Measurements from ENCODE around the gene CPA5. TPM values are rescaled to one million over a fixed set of nuclear protein-coding genes. Genes with fewer than 3 reads are reported as not detected.

CPA5 gene
- polyA plus RNA-seq, 3 donors = not detected

DNA sequence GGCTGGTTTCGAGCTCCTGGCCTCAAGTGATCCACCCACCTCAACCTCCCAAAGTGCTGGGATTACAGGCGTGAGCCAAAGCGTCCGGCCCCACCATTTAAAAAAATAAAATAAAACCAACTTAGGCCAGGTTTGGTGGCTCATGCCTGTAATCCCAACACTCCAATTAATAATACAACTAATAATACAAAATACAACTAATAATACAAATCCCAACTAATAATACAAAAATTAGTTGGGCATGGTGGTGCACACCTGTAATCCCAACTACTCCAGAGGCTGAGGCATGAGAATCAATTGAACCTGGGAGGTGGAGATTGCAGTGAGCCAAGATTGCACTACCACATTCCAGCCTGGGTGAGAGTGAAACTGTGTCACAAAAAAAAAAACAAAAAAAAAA, 68.6 kb downstream of the CPA5 start:
- H3K4me1 ChIP-seq (ENCODE audit: control insufficient read depth in 1 of 2, insufficient read depth in 2 of 2, low read length in 2 of 2) = peaks cover 3 to 8% of the 10 kb centered on the region in 2 donors
- H3K27ac Mint-ChIP-seq = no peak overlapping the region
- no peaks in the 10 kb centered on the region for H3K9me3 ChIP-seq (replicated peaks in 1 of 2; ENCODE audit: control insufficient read depth in 1 of 2, insufficient read depth in 1 of 2, low read length in 2 of 2)
- no peaks in the 10 kb centered on the region for H3K79me2 ChIP-seq (ENCODE audit: insufficient read depth, low read length)
- H3K36me3 ChIP-seq (replicated peaks in 1 of 2; ENCODE audit: control insufficient read depth in 1 of 2, insufficient read depth in 2 of 2, low read length in 2 of 2) = no peaks in the 10 kb centered on the region
- H3K4me3 Mint-ChIP-seq = no peak overlapping the region
- H2AFZ ChIP-seq (ENCODE audit: insufficient read depth, low read depth, low read length, poor library complexity, severe bottlenecking) = no peak overlapping the region
- TF ChIP-seq, protein P1, sequence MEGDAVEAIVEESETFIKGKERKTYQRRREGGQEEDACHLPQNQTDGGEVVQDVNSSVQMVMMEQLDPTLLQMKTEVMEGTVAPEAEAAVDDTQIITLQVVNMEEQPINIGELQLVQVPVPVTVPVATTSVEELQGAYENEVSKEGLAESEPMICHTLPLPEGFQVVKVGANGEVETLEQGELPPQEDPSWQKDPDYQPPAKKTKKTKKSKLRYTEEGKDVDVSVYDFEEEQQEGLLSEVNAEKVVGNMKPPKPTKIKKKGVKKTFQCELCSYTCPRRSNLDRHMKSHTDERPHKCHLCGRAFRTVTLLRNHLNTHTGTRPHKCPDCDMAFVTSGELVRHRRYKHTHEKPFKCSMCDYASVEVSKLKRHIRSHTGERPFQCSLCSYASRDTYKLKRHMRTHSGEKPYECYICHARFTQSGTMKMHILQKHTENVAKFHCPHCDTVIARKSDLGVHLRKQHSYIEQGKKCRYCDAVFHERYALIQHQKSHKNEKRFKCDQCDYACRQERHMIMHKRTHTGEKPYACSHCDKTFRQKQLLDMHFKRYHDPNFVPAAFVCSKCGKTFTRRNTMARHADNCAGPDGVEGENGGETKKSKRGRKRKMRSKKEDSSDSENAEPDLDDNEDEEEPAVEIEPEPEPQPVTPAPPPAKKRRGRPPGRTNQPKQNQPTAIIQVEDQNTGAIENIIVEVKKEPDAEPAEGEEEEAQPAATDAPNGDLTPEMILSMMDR (IDR thresholded peaks at IDR 0.05) = no peak
- no peak overlapping the region for H3K9ac ChIP-seq (ENCODE audit: insufficient read depth, low read length, poor library complexity, severe bottlenecking)
- no peak overlapping the region for H3K4me2 ChIP-seq (replicated peaks; ENCODE audit: extremely low read depth, low read length, poor library complexity, severe bottlenecking)
- peaks cover 0 to 2% (median 0%) of the 10 kb centered on the region in 3 donors for H3K27me3 Mint-ChIP-seq (ENCODE audit: low read depth in 3 of 3)
- peaks cover 22% of the 10 kb centered on the region for H3K4me1 Mint-ChIP-seq
- H4K20me1 ChIP-seq (ENCODE audit: insufficient read depth, low read length) = no peaks in the 10 kb centered on the region
- 90% methylated on average over 3 of the region's 4 CpGs for WGBS (ENCODE audit: insufficient coverage)
- H3K36me3 Mint-ChIP-seq = peaks cover 0 to 16% of the 10 kb centered on the region in 2 donors
- no peaks in the 10 kb centered on the region for H3K27me3 ChIP-seq (ENCODE audit: control insufficient read depth in 2 of 2, insufficient read depth in 2 of 2, low read length in 2 of 2)
- no peaks in the 10 kb centered on the region for H3K9me3 Mint-ChIP-seq
- H3K4me3 ChIP-seq (replicated peaks in 1 of 3; ENCODE audit: low read depth in 2 of 3, low read length in 3 of 3) = no peak overlapping the region
- H3K27ac ChIP-seq (ENCODE audit: low read depth in 1 of 2, low read length in 2 of 2) = no peak overlapping the region
- DNase-seq = no peak
- intact Hi-C loops (cut with micrococcal nuclease) = no loop called here

DNA sequence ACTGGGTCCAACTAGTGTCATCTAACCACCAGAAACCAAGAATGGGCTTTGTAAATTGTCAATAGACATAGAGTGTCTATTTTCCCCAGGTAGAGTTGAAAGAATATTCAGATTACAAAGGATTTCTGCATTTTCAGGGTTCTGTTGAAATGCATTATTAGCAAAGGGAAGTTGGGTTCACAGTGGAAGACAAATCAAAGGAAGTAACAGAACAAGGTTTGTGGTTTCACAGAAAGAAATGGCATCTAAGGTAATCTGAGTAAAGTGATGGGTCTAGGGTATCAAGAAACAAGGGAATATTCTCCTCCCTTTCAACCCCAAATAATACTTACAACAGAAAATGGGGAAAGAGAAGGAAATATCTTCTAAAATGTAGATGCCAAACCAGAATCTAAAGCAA, 70.4 kb downstream of the CPA5 start:
- Mint-ChIP-seq H3K36me3 (peaks cover 0 to 14% of the 10 kb centered on the region in 2 donors), H3K4me3 (no peak overlapping the region), H3K27ac (no peak overlapping the region), H3K27me3 (ENCODE audit: low read depth in 3 of 3) (peaks cover 0 to 2% (median 0%) of the 10 kb centered on the region in 3 donors), H3K9me3 (no peaks in the 10 kb centered on the region), H3K4me1 (peaks cover 20% of the 10 kb centered on the region)
- no peak overlapping the region for H2AFZ ChIP-seq (ENCODE audit: insufficient read depth, low read depth, low read length, poor library complexity, severe bottlenecking)
- TF ChIP-seq, protein P1 (IDR thresholded peaks at IDR 0.05) = no peak
- H3K4me2 ChIP-seq (replicated peaks; ENCODE audit: extremely low read depth, low read length, poor library complexity, severe bottlenecking) = no peak overlapping the region
- peak in 1 of 3 donors; percentile 16 for DNase-seq
- H3K36me3 ChIP-seq (replicated peaks in 1 of 2; ENCODE audit: control insufficient read depth in 1 of 2, insufficient read depth in 2 of 2, low read length in 2 of 2) = no peaks in the 10 kb centered on the region
- no peak overlapping the region for H3K4me3 ChIP-seq (replicated peaks in 1 of 3; ENCODE audit: low read depth in 2 of 3, low read length in 3 of 3)
- no peaks in the 10 kb centered on the region for H3K79me2 ChIP-seq (ENCODE audit: insufficient read depth, low read length)
- intact Hi-C loops (cut with micrococcal nuclease) = no loop called here
- H4K20me1 ChIP-seq (ENCODE audit: insufficient read depth, low read length) = no peaks in the 10 kb centered on the region
- H3K27ac ChIP-seq (ENCODE audit: low read depth in 1 of 2, low read length in 2 of 2) = no peak overlapping the region
- no peak overlapping the region for H3K9ac ChIP-seq (ENCODE audit: insufficient read depth, low read length, poor library complexity, severe bottlenecking)
- no peaks in the 10 kb centered on the region for H3K27me3 ChIP-seq (ENCODE audit: control insufficient read depth in 2 of 2, insufficient read depth in 2 of 2, low read length in 2 of 2)
- no peaks in the 10 kb centered on the region for H3K9me3 ChIP-seq (replicated peaks in 1 of 2; ENCODE audit: control insufficient read depth in 1 of 2, insufficient read depth in 1 of 2, low read length in 2 of 2)
- peaks cover 3 to 8% of the 10 kb centered on the region in 2 donors for H3K4me1 ChIP-seq (ENCODE audit: control insufficient read depth in 1 of 2, insufficient read depth in 2 of 2, low read length in 2 of 2)
